KOPT-K1 (cell line): ENCODE measurements around the gene ZBTB39.
"Not testable (repeated sequence)": the region's sequence is repeated elsewhere in the genome, so short reads cannot be mapped to it uniquely, and the experiment has no call there.

Experiments used
- H3K27ac ChIP-seq: fragments of 200-600 bp; sonication (generic); 2 replicates; pipeline ENCODE4 v1.5.1; 2016; ENCODE audit warnings: antibody characterized with exemption, mild to moderate bottlenecking, low read depth, low read length; ENCODE audit not compliant: poor library complexity, severe bottlenecking
- H3K36me3 ChIP-seq: fragments of 200-600 bp; sonication (generic); 2 replicates; pipeline ENCODE4 v1.5.1; 2017; ENCODE audit warnings: antibody characterized with exemption, mild to moderate bottlenecking, low read length, moderate library complexity; ENCODE audit not compliant: insufficient read depth
- H3K9me3 ChIP-seq: fragments of 200-600 bp; sonication (generic); 2 replicates; pipeline ENCODE4 v1.5.1; 2017; ENCODE audit warnings: antibody characterized with exemption, low read length, mild to moderate bottlenecking; ENCODE audit not compliant: insufficient read depth, poor library complexity, severe bottlenecking

The ZBTB39 gene

GRCh38 chr12:56982578-56983236 lies 23.6 kb downstream of the ZBTB39 start:
- H3K36me3 ChIP-seq, H3K27ac ChIP-seq: not testable (repeated sequence)

GRCh38 chr12:56980941-56981530 lies 25.3 kb downstream of the ZBTB39 start:
- Histone ChIP-seq H3K9me3 (no peaks in the 10 kb centered on the region), H3K27ac (no peak overlapping the region), H3K36me3 (no peaks in the 10 kb centered on the region)

More at GRCh38 chr12:56982578-56983236, 23.6 kb downstream of the ZBTB39 start:
- not testable (repeated sequence) for H3K9me3 ChIP-seq

- H3K36me3 ChIP-seq = no peaks in the 10 kb centered on the region
- H3K9me3 ChIP-seq = no peaks in the 10 kb centered on the region
- H3K27ac ChIP-seq = no peak overlapping the region
These were observed 26.1 kb downstream of the ZBTB39 start for GRCh38 chr12:56980268-56980667.

GRCh38 chr12:56979628-56980027 lies 26.7 kb downstream of the ZBTB39 start:
- Histone ChIP-seq H3K36me3 (no peaks in the 10 kb centered on the region), H3K9me3 (no peaks in the 10 kb centered on the region), H3K27ac (no peak overlapping the region)

GRCh38 chr12:56978397-56979138 lies 27.8 kb downstream of the ZBTB39 start:
- H3K9me3 ChIP-seq = no peaks in the 10 kb centered on the region
- no peaks in the 10 kb centered on the region for H3K36me3 ChIP-seq
- H3K27ac ChIP-seq = no peak overlapping the region

GRCh38 chr12:56977361-56977760 lies 29.0 kb downstream of the ZBTB39 start:
- H3K9me3 ChIP-seq, H3K36me3 ChIP-seq, H3K27ac ChIP-seq: not testable (repeated sequence)

- H3K36me3 ChIP-seq, H3K27ac ChIP-seq, H3K9me3 ChIP-seq: not testable (repeated sequence)
These were observed 32.1 kb downstream of the ZBTB39 start for GRCh38 chr12:56974224-56974623.

GRCh38 chr12:56968910-56969309 lies 37.4 kb downstream of the ZBTB39 start:
- H3K36me3 ChIP-seq, H3K9me3 ChIP-seq: not testable (repeated sequence)

GRCh38 chr12:56965997-56966642 lies 40.2 kb downstream of the ZBTB39 start:
- not testable (repeated sequence) for H3K36me3 ChIP-seq

More at GRCh38 chr12:56968910-56969309, 37.4 kb downstream of the ZBTB39 start:
- H3K27ac ChIP-seq = not testable (repeated sequence)

GRCh38 chr12:56965124-56965523 lies 41.2 kb downstream of the ZBTB39 start:
- H3K27ac ChIP-seq, H3K9me3 ChIP-seq, H3K36me3 ChIP-seq: not testable (repeated sequence)

More at GRCh38 chr12:56965997-56966642, 40.2 kb downstream of the ZBTB39 start:
- not testable (repeated sequence) for H3K27ac ChIP-seq, H3K9me3 ChIP-seq

- H3K9me3 ChIP-seq, H3K36me3 ChIP-seq, H3K27ac ChIP-seq: not testable (repeated sequence)
These were observed 42.8 kb downstream of the ZBTB39 start for GRCh38 chr12:56963557-56963956.

GRCh38 chr12:56962247-56962646 lies 44.1 kb downstream of the ZBTB39 start:
- not testable (repeated sequence) for H3K9me3 ChIP-seq, H3K36me3 ChIP-seq, H3K27ac ChIP-seq

- Histone ChIP-seq H3K9me3 (no peaks in the 10 kb centered on the region), H3K36me3 (no peaks in the 10 kb centered on the region), H3K27ac (no peak overlapping the region)
These were observed 47.9 kb downstream of the ZBTB39 start for GRCh38 chr12:56958422-56958821.

GRCh38 chr12:56957229-56958052 lies 48.9 kb downstream of the ZBTB39 start, which contains the start of gene RDH16:
Gene RDH16 (minus strand): TSS chr12:56957608. CDS start chr12:56957462, 146 bp downstream.
- Histone ChIP-seq H3K36me3 (no peaks in the 10 kb centered on the region), H3K9me3 (no peaks in the 10 kb centered on the region), H3K27ac (no peak within 1 kb of the TSS)
